ENCODE measurements around the gene RACGAP1. TPM values are rescaled to one million over a fixed set of nuclear protein-coding genes. Genes with fewer than 3 reads are reported as not detected.

Gene RACGAP1
- polyA plus RNA-seq, 3 donors = 3.1 to 5.4 (median 3.6) TPM

DNA sequence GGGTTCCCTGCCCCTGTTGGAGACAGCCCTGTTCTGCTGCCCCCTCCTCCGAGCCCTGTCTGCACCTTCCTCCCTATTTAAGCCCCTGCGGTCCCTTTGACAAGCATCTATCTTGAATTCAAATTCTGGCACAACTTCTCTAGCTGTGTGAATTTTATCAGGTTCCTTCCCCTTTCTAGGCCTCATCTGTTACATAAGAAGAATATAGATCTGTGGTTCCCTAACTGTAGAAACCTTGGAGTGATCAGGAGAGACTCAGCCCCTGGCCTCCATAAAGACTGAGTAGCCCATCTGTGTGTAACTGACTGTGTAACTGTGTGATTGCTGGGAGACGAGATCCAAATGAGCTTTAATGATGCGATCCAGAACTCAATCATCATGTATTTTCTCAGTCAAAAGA is 13.0 kb upstream of the RACGAP1 start:
- H3K36me3 ChIP-seq (replicated peaks in 1 of 2; ENCODE audit: control insufficient read depth in 1 of 2, insufficient read depth in 2 of 2, low read length in 2 of 2) = no peaks in the 10 kb centered on the region
- no peak overlapping the region for H3K4me2 ChIP-seq (replicated peaks; ENCODE audit: extremely low read depth, low read length, poor library complexity, severe bottlenecking)
- Mint-ChIP-seq H3K27ac (peak overlapping the region in 2 of 7 donors; percentile 42 to 64), H3K27me3 (ENCODE audit: low read depth in 3 of 3) (peaks cover 5 to 20% (median 7%) of the 10 kb centered on the region in 3 donors), H3K4me3 (no peak overlapping the region), H3K4me1 (peaks cover 30% of the 10 kb centered on the region), H3K9me3 (no peaks in the 10 kb centered on the region), H3K36me3 (no peaks in the 10 kb centered on the region)
- H3K79me2 ChIP-seq (ENCODE audit: insufficient read depth, low read length) = no peaks in the 10 kb centered on the region
- no peaks in the 10 kb centered on the region for H3K27me3 ChIP-seq (ENCODE audit: control insufficient read depth in 2 of 2, insufficient read depth in 2 of 2, low read length in 2 of 2)
- intact Hi-C loops (cut with micrococcal nuclease) = loop anchor here in 1 of 2 donors (5.0 kb wide), 1 partner anchor 56 kb away; no protein-coding TSS in a partner anchor
- no peak overlapping the region for H3K27ac ChIP-seq (ENCODE audit: low read depth in 1 of 2, low read length in 2 of 2)
- peaks cover 19 to 20% of the 10 kb centered on the region in 2 donors for H3K4me1 ChIP-seq (ENCODE audit: control insufficient read depth in 1 of 2, insufficient read depth in 2 of 2, low read length in 2 of 2)
- TF ChIP-seq, protein P1, sequence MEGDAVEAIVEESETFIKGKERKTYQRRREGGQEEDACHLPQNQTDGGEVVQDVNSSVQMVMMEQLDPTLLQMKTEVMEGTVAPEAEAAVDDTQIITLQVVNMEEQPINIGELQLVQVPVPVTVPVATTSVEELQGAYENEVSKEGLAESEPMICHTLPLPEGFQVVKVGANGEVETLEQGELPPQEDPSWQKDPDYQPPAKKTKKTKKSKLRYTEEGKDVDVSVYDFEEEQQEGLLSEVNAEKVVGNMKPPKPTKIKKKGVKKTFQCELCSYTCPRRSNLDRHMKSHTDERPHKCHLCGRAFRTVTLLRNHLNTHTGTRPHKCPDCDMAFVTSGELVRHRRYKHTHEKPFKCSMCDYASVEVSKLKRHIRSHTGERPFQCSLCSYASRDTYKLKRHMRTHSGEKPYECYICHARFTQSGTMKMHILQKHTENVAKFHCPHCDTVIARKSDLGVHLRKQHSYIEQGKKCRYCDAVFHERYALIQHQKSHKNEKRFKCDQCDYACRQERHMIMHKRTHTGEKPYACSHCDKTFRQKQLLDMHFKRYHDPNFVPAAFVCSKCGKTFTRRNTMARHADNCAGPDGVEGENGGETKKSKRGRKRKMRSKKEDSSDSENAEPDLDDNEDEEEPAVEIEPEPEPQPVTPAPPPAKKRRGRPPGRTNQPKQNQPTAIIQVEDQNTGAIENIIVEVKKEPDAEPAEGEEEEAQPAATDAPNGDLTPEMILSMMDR (IDR thresholded peaks at IDR 0.05) = no peak
- H2AFZ ChIP-seq (ENCODE audit: insufficient read depth, low read depth, low read length, poor library complexity, severe bottlenecking) = no peak overlapping the region
- peak in 1 of 3 donors; percentile 23 for DNase-seq
- H4K20me1 ChIP-seq (ENCODE audit: insufficient read depth, low read length) = no peaks in the 10 kb centered on the region
- H3K9ac ChIP-seq (ENCODE audit: insufficient read depth, low read length, poor library complexity, severe bottlenecking) = no peak overlapping the region
- WGBS (ENCODE audit: insufficient coverage) = no CpG with 5 or more reads among the region's 4 CpGs
- H3K4me3 ChIP-seq (replicated peaks in 1 of 3; ENCODE audit: low read depth in 2 of 3, low read length in 3 of 3) = no peak overlapping the region
- H3K9me3 ChIP-seq (replicated peaks in 1 of 2; ENCODE audit: control insufficient read depth in 1 of 2, insufficient read depth in 1 of 2, low read length in 2 of 2) = no peaks in the 10 kb centered on the region

DNA sequence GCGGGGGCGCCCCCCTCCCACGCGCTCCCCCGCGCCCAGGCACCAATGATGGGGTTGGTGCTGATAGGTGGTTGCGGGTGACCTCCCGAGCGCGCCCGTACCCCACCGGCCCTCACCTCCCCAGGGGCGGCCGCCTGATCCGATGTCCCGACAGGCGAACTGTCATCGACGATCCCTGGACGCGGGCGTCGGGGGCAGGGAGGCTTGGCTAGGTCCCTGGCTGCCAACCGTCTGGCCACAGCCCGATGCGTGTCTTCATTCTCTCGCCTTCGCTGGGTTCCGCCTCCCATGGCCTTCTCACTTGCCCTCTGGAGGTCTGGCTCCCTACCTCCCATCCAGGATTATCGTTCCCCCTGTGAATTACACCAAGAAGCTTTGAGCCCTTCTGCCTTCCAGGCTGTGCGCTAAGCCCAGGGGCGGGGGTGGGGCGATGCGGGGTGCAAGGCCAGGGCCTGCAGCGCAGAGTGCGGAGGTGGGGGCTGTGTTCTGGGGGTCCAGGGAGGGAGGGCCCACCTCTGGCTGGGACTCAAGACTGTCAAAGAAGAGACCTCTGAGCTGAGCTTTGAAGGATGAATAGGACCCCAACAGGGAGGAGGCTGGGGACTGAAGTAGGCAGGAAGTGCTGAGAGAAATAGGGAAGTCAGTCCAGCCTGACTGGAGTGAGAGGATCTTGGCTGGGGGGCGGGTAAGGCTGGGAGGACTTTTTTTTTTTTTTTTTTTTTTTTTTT is 7.7 kb upstream of the RACGAP1 start:
- TF ChIP-seq, protein P1 (IDR thresholded peaks at IDR 0.05) = no peak
- peak overlapping the region; percentile 79 to 97 (median 90) for H3K27ac Mint-ChIP-seq

More for the DNA sequence above, 7.7 kb upstream of the RACGAP1 start:
- Histone ChIP-seq H3K27me3 (ENCODE audit: control insufficient read depth in 2 of 2, insufficient read depth in 2 of 2, low read length in 2 of 2) (no peaks in the 10 kb centered on the region), H3K9me3 (replicated peaks in 1 of 2; ENCODE audit: control insufficient read depth in 1 of 2, insufficient read depth in 1 of 2, low read length in 2 of 2) (no peaks in the 10 kb centered on the region), H3K36me3 (replicated peaks in 1 of 2; ENCODE audit: control insufficient read depth in 1 of 2, insufficient read depth in 2 of 2, low read length in 2 of 2) (peaks cover 4 to 5% of the 10 kb centered on the region in 2 donors), H3K27ac (ENCODE audit: low read depth in 1 of 2, low read length in 2 of 2) (peak overlapping the region; percentile 79 to 93), H3K4me1 (ENCODE audit: control insufficient read depth in 1 of 2, insufficient read depth in 2 of 2, low read length in 2 of 2) (peaks cover 22 to 25% of the 10 kb centered on the region in 2 donors), H3K4me3 (replicated peaks in 1 of 3; ENCODE audit: low read depth in 2 of 3, low read length in 3 of 3) (peak overlapping the region; percentile 67 to 92 (median 84)), H3K4me2 (replicated peaks; ENCODE audit: extremely low read depth, low read length, poor library complexity, severe bottlenecking) (peak overlapping the region; percentile 95), H4K20me1 (ENCODE audit: insufficient read depth, low read length) (no peaks in the 10 kb centered on the region), H2AFZ (ENCODE audit: insufficient read depth, low read depth, low read length, poor library complexity, severe bottlenecking) (peak overlapping the region; percentile 99), H3K79me2 (ENCODE audit: insufficient read depth, low read length) (peaks cover 7% of the 10 kb centered on the region), H3K9ac (ENCODE audit: insufficient read depth, low read length, poor library complexity, severe bottlenecking) (peak overlapping the region; percentile 85)
- Mint-ChIP-seq H3K9me3 (no peaks in the 10 kb centered on the region), H3K4me1 (peaks cover 30% of the 10 kb centered on the region), H3K36me3 (peaks cover 8 to 21% of the 10 kb centered on the region in 2 donors), H3K27me3 (ENCODE audit: low read depth in 3 of 3) (peaks cover 2 to 4% (median 2%) of the 10 kb centered on the region in 3 donors), H3K4me3 (peak overlapping the region; percentile 90 to 96)
- intact Hi-C loops (cut with micrococcal nuclease) = no loop called here
- under 1% methylated on average over 28 of the region's 37 CpGs for WGBS (ENCODE audit: insufficient coverage)
- peak; percentile 60 to 77 (median 75) for DNase-seq

All from CD14-positive monocyte (primary cell).